ENCODE results near the gene CDH4. TPM values are rescaled to one million over a fixed set of nuclear protein-coding genes. Genes with fewer than 3 reads are reported as not detected.

CDH4 gene
- total and polyA plus RNA-seq, 2 of the 13 experiments (the other 11 are each of a cell fraction or from before 2014, with no cell fraction given): not detected

DNA sequence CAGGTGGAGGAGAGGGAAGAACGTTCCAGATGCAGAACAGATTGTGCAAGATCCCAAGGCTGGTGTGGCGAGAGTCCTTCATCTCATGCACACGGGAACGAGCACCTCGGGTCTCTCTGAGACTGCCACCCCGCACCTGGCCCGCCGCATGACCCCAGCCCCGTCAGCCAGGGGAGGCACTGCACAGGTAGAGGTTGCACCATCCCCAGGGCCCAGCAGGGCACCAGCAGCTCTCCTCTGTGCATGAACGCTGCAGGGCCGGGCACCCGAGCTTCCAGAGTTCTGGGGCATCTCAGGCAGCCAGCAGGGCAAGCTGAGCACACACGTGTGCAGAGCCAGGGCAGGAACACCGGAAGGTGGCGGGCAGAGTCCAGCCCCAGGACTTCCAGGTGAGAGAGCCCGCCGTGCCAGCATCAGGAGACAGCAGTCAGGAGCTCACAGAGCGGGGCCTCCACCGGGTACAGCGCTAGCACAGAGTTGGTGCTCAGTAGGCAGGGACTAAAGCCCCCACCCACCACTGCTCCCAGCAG, 620.4 kb downstream of the CDH4 start:
- ATAC-seq: no peak
- TF ChIP-seq NPAS2 (CRISPR knock-in tag; IDR thresholded peaks at IDR 0.05; ENCODE audit: borderline replicate concordance) (no peak), HDAC2 (CRISPR knock-in tag; IDR thresholded peaks at IDR 0.05) (no peak), SMARCE1 (IDR thresholded peaks at IDR 0.05; ENCODE audit: borderline replicate concordance) (no peak), NR2F6 (IDR thresholded peaks at IDR 0.05) (no peak), NR2F6 (CRISPR knock-in tag; IDR thresholded peaks at IDR 0.05) (no peak), HNRNPL (IDR thresholded peaks at IDR 0.05; ENCODE audit: low read depth, low read length) (no peak), TGIF2 (CRISPR knock-in tag; IDR thresholded peaks at IDR 0.05) (no peak), ZNF557 (CRISPR knock-in tag; IDR thresholded peaks at IDR 0.05) (no peak), CEBPB (IDR thresholded peaks at IDR 0.05; ENCODE audit: borderline replicate concordance, low read depth, low read length) (0 out of 2 replicates have a peak, but pooled peaks have one; percentile 32), TRIM22 (IDR thresholded peaks at IDR 0.05) (no peak), ZFP37 (CRISPR knock-in tag; IDR thresholded peaks at IDR 0.05; ENCODE audit: borderline replicate concordance) (no peak), ZNF780A (CRISPR knock-in tag; IDR thresholded peaks at IDR 0.05) (no peak), NRL (CRISPR knock-in tag; IDR thresholded peaks at IDR 0.05; ENCODE audit: borderline replicate concordance) (0 out of 2 replicates have a peak, but pooled peaks have one; percentile 25), ZNF776 (CRISPR knock-in tag; IDR thresholded peaks at IDR 0.05) (no peak), ZNF790 (CRISPR knock-in tag; IDR thresholded peaks at IDR 0.05; ENCODE audit: borderline replicate concordance) (no peak), ZSCAN12 (CRISPR knock-in tag; IDR thresholded peaks at IDR 0.05) (no peak), ZNF205 (CRISPR knock-in tag; IDR thresholded peaks at IDR 0.05) (no peak), CENPX (CRISPR knock-in tag; IDR thresholded peaks at IDR 0.05) (no peak), CHD4 (IDR thresholded peaks at IDR 0.05; ENCODE audit: borderline replicate concordance, low read length) (no peak), TCF7L2 (IDR thresholded peaks at IDR 0.05; ENCODE audit: low read depth, low read length) (no peak)
- TF ChIP-seq, protein P1, sequence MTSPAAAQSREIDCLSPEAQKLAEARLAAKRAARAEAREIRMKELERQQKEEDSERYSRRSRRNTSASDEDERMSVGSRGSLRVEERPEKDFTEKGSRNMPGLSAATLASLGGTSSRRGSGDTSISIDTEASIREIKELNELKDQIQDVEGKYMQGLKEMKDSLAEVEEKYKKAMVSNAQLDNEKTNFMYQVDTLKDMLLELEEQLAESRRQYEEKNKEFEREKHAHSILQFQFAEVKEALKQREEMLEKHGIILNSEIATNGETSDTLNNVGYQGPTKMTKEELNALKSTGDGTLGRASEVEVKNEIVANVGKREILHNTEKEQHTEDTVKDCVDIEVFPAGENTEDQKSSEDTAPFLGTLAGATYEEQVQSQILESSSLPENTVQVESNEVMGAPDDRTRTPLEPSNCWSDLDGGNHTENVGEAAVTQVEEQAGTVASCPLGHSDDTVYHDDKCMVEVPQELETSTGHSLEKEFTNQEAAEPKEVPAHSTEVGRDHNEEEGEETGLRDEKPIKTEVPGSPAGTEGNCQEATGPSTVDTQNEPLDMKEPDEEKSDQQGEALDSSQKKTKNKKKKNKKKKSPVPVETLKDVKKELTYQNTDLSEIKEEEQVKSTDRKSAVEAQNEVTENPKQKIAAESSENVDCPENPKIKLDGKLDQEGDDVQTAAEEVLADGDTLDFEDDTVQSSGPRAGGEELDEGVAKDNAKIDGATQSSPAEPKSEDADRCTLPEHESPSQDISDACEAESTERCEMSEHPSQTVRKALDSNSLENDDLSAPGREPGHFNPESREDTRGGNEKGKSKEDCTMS (CRISPR knock-in tag; conservative IDR thresholded peaks at IDR 0.05): no peak
- TF ChIP-seq, protein P2, sequence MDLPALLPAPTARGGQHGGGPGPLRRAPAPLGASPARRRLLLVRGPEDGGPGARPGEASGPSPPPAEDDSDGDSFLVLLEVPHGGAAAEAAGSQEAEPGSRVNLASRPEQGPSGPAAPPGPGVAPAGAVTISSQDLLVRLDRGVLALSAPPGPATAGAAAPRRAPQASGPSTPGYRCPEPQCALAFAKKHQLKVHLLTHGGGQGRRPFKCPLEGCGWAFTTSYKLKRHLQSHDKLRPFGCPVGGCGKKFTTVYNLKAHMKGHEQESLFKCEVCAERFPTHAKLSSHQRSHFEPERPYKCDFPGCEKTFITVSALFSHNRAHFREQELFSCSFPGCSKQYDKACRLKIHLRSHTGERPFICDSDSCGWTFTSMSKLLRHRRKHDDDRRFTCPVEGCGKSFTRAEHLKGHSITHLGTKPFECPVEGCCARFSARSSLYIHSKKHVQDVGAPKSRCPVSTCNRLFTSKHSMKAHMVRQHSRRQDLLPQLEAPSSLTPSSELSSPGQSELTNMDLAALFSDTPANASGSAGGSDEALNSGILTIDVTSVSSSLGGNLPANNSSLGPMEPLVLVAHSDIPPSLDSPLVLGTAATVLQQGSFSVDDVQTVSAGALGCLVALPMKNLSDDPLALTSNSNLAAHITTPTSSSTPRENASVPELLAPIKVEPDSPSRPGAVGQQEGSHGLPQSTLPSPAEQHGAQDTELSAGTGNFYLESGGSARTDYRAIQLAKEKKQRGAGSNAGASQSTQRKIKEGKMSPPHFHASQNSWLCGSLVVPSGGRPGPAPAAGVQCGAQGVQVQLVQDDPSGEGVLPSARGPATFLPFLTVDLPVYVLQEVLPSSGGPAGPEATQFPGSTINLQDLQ (CRISPR knock-in tag; IDR thresholded peaks at IDR 0.05): no peak

More for the DNA sequence above, 620.4 kb downstream of the CDH4 start:
- no peak overlapping the region for H3K9ac ChIP-seq (ENCODE audit: insufficient read depth, low read depth, low read length)
- 8% methylated on average over 14 of the region's 20 CpGs for WGBS (ENCODE audit: low lambda C conversion rate)
- no peak overlapping the region for H3K4me3 ChIP-seq (replicated peaks in 1 of 3; ENCODE audit: insufficient read depth in 1 of 3, low read depth in 2 of 3, low read length in 3 of 3)
- H3K9me3 ChIP-seq (ENCODE audit: low read length): peaks cover 6% of the 10 kb centered on the region; the same call in 1 of the 2 replicates
- FAIRE-seq (no peak), DNase-seq (ENCODE audit: low spot score) (no peak)
- BruUV-seq (replicated peaks): no TSS peak
- in situ Hi-C loops (cut with HindIII; ENCODE audit: extremely low pct_ligation_motif_present, low pct_unique_long_range_greater_than_20kb) (no loop called here), intact Hi-C loops (cut with micrococcal nuclease; ENCODE audit: unreplicated experiment) (no loop called here)
- no peak overlapping the region for H2AFZ ChIP-seq (ENCODE audit: low read length)
- no peak overlapping the region for H3K4me2 ChIP-seq (ENCODE audit: low read depth, low read length)
- no peaks in the 10 kb centered on the region for H4K20me1 ChIP-seq (ENCODE audit: insufficient read depth, low read length)
- H3K27me3 ChIP-seq (ENCODE audit: control insufficient read depth in 1 of 2, insufficient read depth in 2 of 2, low read length in 2 of 2): peaks cover 20 to 90% of the 10 kb centered on the region in 2 experiments
- POLR2A ChIA-PET: no interaction called here
- H3K4me1 ChIP-seq (ENCODE audit: insufficient read depth, low read length): no peaks in the 10 kb centered on the region
- no peaks in the 10 kb centered on the region for H3K36me3 ChIP-seq (replicated peaks in 1 of 2; ENCODE audit: control insufficient read depth in 1 of 2, insufficient read depth in 2 of 2, low read length in 2 of 2)
- CTCF ChIA-PET (ENCODE audit: low intra/inter-chr PET ratio, low total read pairs): no interaction called here
- H3K27ac ChIP-seq (ENCODE audit: extremely low read length, insufficient read depth, low read length): no peak overlapping the region
- H3K79me2 ChIP-seq (ENCODE audit: insufficient read depth, low read length): no peaks in the 10 kb centered on the region

Data from HepG2 (cell line).